Nephron (organoid): ENCODE measurements around the gene SLX9.
"Not testable (repeated sequence)": the region's sequence is repeated elsewhere in the genome, so short reads cannot be mapped to it uniquely, and the experiment has no call there.

ENCODE experiments used
- H3K27ac Mint-ChIP-seq, 3 experiments: 2 replicates each; pipeline ENCODE4 v1.8.0; 2020; ENCODE audit warnings: mixed read lengths in 3 of 3, mild to moderate bottlenecking in 2 of 3, moderate library complexity in 1 of 3
- H3K27me3 Mint-ChIP-seq: 2 replicates; pipeline ENCODE4 v1.8.0; 2021; ENCODE audit warnings: low read depth, mild to moderate bottlenecking, moderate library complexity, mixed read lengths
- H3K36me3 Mint-ChIP-seq: 2 replicates; pipeline ENCODE4 v1.8.0; 2020; ENCODE audit warnings: low read depth, mixed read lengths
- H3K4me1 Mint-ChIP-seq: 2 replicates; pipeline ENCODE4 v1.8.0; 2020; ENCODE audit warnings: mixed read lengths
- H3K4me3 Mint-ChIP-seq, 3 experiments: 2 replicates each; pipeline ENCODE4 v1.8.0; 2020; ENCODE audit warnings: mild to moderate bottlenecking in 3 of 3, mixed read lengths in 3 of 3, moderate library complexity in 2 of 3
- H3K9me3 Mint-ChIP-seq: 2 replicates; pipeline ENCODE4 v1.8.0; 2020; ENCODE audit warnings: mixed read lengths
- CTCF ChIP-seq, 3 experiments: fragments of 200-600 bp; sonication (generic); IDR thresholded peaks; one replicate each; pipeline ENCODE4 v1.5.0; 2021; ENCODE audit warnings: antibody characterized with exemption in 3 of 3; ENCODE audit not compliant: unreplicated experiment in 3 of 3

SLX9 gene

GRCh38 chr21:44972821-44973220, 33.0 kb downstream of the SLX9 start:
- TF ChIP-seq CTCF (IDR thresholded peaks at IDR 0.05; ENCODE audit: unreplicated experiment in 3 of 3) = no peak
- peaks cover 3% of the 10 kb centered on the region for H3K27me3 Mint-ChIP-seq
- no peaks in the 10 kb centered on the region for H3K9me3 Mint-ChIP-seq
- peaks cover 19% of the 10 kb centered on the region for H3K36me3 Mint-ChIP-seq
- H3K27ac Mint-ChIP-seq = no peak overlapping the region
- no peak overlapping the region for H3K4me3 Mint-ChIP-seq
- peaks cover 10% of the 10 kb centered on the region for H3K4me1 Mint-ChIP-seq

DNA sequence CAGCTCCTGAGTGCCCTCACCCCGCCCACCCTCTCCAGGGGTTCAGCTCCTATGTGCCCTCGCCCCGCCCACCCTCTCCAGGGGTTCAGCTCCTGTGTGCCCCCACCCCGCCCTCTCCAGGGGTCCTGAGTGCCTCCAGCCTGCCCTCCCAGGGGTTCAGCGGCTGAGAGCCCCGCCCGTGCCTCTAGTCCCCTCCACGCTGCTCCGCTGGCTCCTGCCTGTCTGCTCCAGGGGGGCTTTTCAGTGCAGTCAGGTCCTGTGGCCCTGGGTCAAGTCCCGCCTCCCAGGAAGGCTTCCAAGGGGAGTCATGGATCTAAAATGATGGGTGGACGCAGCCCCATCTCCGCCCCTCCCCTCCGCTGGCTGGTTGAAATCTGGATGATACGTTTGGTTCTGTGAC, 33.8 kb downstream of the SLX9 start:
- TF ChIP-seq CTCF (IDR thresholded peaks at IDR 0.05; ENCODE audit: unreplicated experiment in 3 of 3) = no peak
- Mint-ChIP-seq H3K4me3 (no peak overlapping the region), H3K4me1 (peaks cover 10% of the 10 kb centered on the region), H3K36me3 (peaks cover 19% of the 10 kb centered on the region), H3K27ac (no peak overlapping the region), H3K27me3 (peaks cover 3% of the 10 kb centered on the region), H3K9me3 (no peaks in the 10 kb centered on the region)

- Mint-ChIP-seq H3K27ac (no peak overlapping the region), H3K36me3 (peaks cover 14% of the 10 kb centered on the region), H3K27me3 (peaks cover 3% of the 10 kb centered on the region), H3K4me3 (no peak overlapping the region), H3K9me3 (no peaks in the 10 kb centered on the region), H3K4me1 (peaks cover 6% of the 10 kb centered on the region)
- no peak for TF ChIP-seq CTCF (IDR thresholded peaks at IDR 0.05; ENCODE audit: unreplicated experiment in 3 of 3)
These were observed 34.8 kb downstream of the SLX9 start for GRCh38 chr21:44974676-44975075.

DNA sequence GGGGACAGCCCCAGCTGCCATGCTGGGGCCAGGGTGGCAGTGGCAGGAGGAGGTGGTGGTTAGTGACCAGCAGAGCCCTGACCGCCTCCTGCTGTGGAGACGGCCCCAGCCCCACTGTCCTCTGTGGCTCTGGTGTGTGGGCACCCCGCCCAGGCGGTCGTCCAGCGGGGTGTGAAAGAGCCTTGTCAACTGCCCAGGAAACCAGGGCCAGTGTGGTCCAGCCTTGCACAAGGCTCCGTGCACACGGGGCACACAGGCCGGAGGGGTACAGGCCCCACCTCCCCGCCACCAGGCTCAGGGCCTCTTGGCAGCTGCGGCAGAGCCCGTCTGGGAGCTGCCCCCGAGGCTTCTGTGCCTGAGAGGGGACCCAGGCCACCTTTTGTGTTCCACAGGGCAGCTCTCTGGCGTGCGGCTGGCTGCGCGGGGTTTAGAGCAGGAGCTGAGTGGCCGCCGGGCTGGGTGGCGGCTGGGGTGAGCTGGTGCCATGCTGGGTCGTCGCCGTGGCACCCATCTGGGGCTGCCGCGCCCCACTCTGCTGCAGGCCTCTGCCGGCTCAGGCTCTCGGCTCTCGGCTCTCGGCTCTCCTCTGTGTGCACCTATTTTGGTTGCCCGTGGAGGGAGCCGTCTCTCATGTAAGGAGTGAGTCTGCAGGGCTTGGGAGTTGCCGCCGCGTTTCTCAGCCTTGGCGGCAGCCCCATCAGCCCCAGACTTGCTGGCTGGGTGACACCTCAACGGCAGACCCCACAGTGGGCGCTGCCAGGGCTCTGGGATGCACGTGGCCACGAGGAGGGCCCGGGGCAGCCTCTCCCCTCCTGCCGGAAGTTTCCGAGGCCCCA, 36.1 kb downstream of the SLX9 start:
- no peaks in the 10 kb centered on the region for H3K9me3 Mint-ChIP-seq
- no peaks in the 10 kb centered on the region for H3K27me3 Mint-ChIP-seq
- no peak for TF ChIP-seq CTCF (IDR thresholded peaks at IDR 0.05; ENCODE audit: unreplicated experiment in 3 of 3)
- H3K4me1 Mint-ChIP-seq = no peaks in the 10 kb centered on the region
- no peak overlapping the region for H3K27ac Mint-ChIP-seq
- peaks cover 8% of the 10 kb centered on the region for H3K36me3 Mint-ChIP-seq
- no peak overlapping the region for H3K4me3 Mint-ChIP-seq

- not testable (repeated sequence) for H3K4me1 Mint-ChIP-seq, H3K36me3 Mint-ChIP-seq
These were observed 36.9 kb downstream of the SLX9 start for GRCh38 chr21:44976556-44977393.

More at GRCh38 chr21:44976556-44977393, 36.9 kb downstream of the SLX9 start:
- H3K27me3 Mint-ChIP-seq, H3K4me3 Mint-ChIP-seq, H3K27ac Mint-ChIP-seq, H3K9me3 Mint-ChIP-seq: not testable (repeated sequence)
- TF ChIP-seq CTCF (IDR thresholded peaks at IDR 0.05; ENCODE audit: unreplicated experiment in 3 of 3) = peak in 1 of 3 experiments; percentile 29
